Mucosa of gallbladder (tissue), 1 donor: Measurements from ENCODE around the gene ZNF554. TPM values are rescaled to one million over a fixed set of nuclear protein-coding genes. Genes with fewer than 3 reads are reported as not detected.
"Not testable (repeated sequence)": the region's sequence is repeated elsewhere in the genome, so short reads cannot be mapped to it uniquely, and the experiment has no call there.

Experiments
- DNase-seq: peaks from one replicate; pipeline ENCODE4 v3.0.0-alpha.2; 2020; ENCODE audit warnings: low spot score
- total RNA-seq: library from RNA; stranded (reverse); gene quantifications from one replicate; pipeline ENCODE4 v1.2.1, GENCODE V29; 2021
- donor health status: DM: no; HTN: no; CAD: no.

ZNF554 gene
- total RNA-seq, 1 donor from 2014 or later, result 4.6 TPM

GRCh38 chr19:2807379-2808128 lies 12.1 kb upstream of the ZNF554 start:
- DNase-seq, result no peak

- no peak for DNase-seq
Measured at GRCh38 chr19:2808129-2808941, 11.3 kb upstream of the ZNF554 start.

- no peak for DNase-seq
Measured at GRCh38 chr19:2809387-2810140, 10.1 kb upstream of the ZNF554 start.

GRCh38 chr19:2810141-2811091 lies 9.3 kb upstream of the ZNF554 start:
- no peak for DNase-seq

GRCh38 chr19:2811221-2811722 lies 8.4 kb upstream of the ZNF554 start:
- no peak for DNase-seq

GRCh38 chr19:2811735-2812413 lies 7.8 kb upstream of the ZNF554 start:
- no peak for DNase-seq

- DNase-seq, result no peak
Measured at GRCh38 chr19:2812414-2813234, 7.0 kb upstream of the ZNF554 start.

- no peak for DNase-seq
Measured at GRCh38 chr19:2813235-2814160, 6.2 kb upstream of the ZNF554 start.

- no peak for DNase-seq
Measured at GRCh38 chr19:2814426-2814825, 5.2 kb upstream of the ZNF554 start.

- no peak for DNase-seq
Measured at GRCh38 chr19:2815191-2815614, 4.5 kb upstream of the ZNF554 start.

- no peak for DNase-seq
Measured at GRCh38 chr19:2815923-2816322, 3.7 kb upstream of the ZNF554 start.

- no peak for DNase-seq
Measured at GRCh38 chr19:2816641-2817040, 3.0 kb upstream of the ZNF554 start.

GRCh38 chr19:2817237-2817829 lies 2.3 kb upstream of the ZNF554 start:
- DNase-seq, result not testable (repeated sequence)

GRCh38 chr19:2820112-2820702 lies 539 bp downstream of the ZNF554 start:
- DNase-seq, result no peak

GRCh38 chr19:2822846-2823245 lies 3.2 kb downstream of the ZNF554 start:
- DNase-seq, result no peak

- DNase-seq, result no peak
Measured at GRCh38 chr19:2823646-2824045, 4.0 kb downstream of the ZNF554 start.

- no peak for DNase-seq
Measured at GRCh38 chr19:2824129-2824528, 4.5 kb downstream of the ZNF554 start.

- DNase-seq, result no peak
Measured at GRCh38 chr19:2827022-2827421, 7.4 kb downstream of the ZNF554 start.
